ENCODE results near the gene NLRC5. TPM values are rescaled to one million over a fixed set of nuclear protein-coding genes. Genes with fewer than 3 reads are reported as not detected.

The NLRC5 gene
- total RNA-seq, 2 donors from 2014 or later, result 0.64 to 0.97 TPM

GRCh38 chr16:56956756-56957155 is 32.6 kb upstream of the NLRC5 start:
- no peak for DNase-seq
- peak; percentile 39 for TF ChIP-seq CTCF (conservative IDR thresholded peaks at IDR 0.05)
- no peak overlapping the region for H3K9ac ChIP-seq (ENCODE audit: extremely low read depth, low read length, poor library complexity, severe bottlenecking)
- H3K36me3 ChIP-seq (ENCODE audit: control insufficient read depth, insufficient read depth, low read length), result no peaks in the 10 kb centered on the region
- peaks cover 12% of the 10 kb centered on the region for H3K9me3 Mint-ChIP-seq
- H3K4me1 Mint-ChIP-seq, result no peaks in the 10 kb centered on the region
- no peak overlapping the region for H3K27ac ChIP-seq (ENCODE audit: low read depth, low read length)
- H3K4me3 ChIP-seq (ENCODE audit: low read length), result no peak overlapping the region
- no peaks in the 10 kb centered on the region for H3K27me3 Mint-ChIP-seq (ENCODE audit: insufficient read depth)
- no peak overlapping the region for H3K27ac Mint-ChIP-seq
- no peaks in the 10 kb centered on the region for H3K9me3 ChIP-seq (ENCODE audit: control insufficient read depth, low read length)
- H3K4me3 Mint-ChIP-seq, result no peak overlapping the region
- H3K4me1 ChIP-seq (ENCODE audit: control insufficient read depth, insufficient read depth, low read length), result no peaks in the 10 kb centered on the region
- H3K27me3 ChIP-seq (ENCODE audit: control insufficient read depth, insufficient read depth, low read length, poor library complexity, severe bottlenecking), result no peaks in the 10 kb centered on the region
- 73 to 100% methylated on average over 1 to 4 of the region's 4 CpGs for WGBS, 2 experiments (ENCODE audit: insufficient coverage in 1 of 2, insufficient read length in 1 of 2)
- no peaks in the 10 kb centered on the region for H3K36me3 Mint-ChIP-seq (ENCODE audit: low read depth)

- TF ChIP-seq CTCF (conservative IDR thresholded peaks at IDR 0.05), result no peak
Observed at GRCh38 chr16:56960681-56961281, 28.6 kb upstream of the NLRC5 start.

GRCh38 chr16:56961386-56961785 is 28.0 kb upstream of the NLRC5 start:
- H3K27ac ChIP-seq (ENCODE audit: low read depth, low read length), result no peak overlapping the region
- no peaks in the 10 kb centered on the region for H3K36me3 ChIP-seq (ENCODE audit: control insufficient read depth, insufficient read depth, low read length)
- no peaks in the 10 kb centered on the region for H3K9me3 ChIP-seq (ENCODE audit: control insufficient read depth, low read length)
- H3K4me1 ChIP-seq (ENCODE audit: control insufficient read depth, insufficient read depth, low read length), result no peaks in the 10 kb centered on the region
- H3K9me3 Mint-ChIP-seq, result no peaks in the 10 kb centered on the region
- no peaks in the 10 kb centered on the region for H3K36me3 Mint-ChIP-seq (ENCODE audit: low read depth)
- no peak for TF ChIP-seq CTCF (conservative IDR thresholded peaks at IDR 0.05)
- DNase-seq, result no peak
- 91 to 100% methylated on average over 2 to 3 of the region's 3 CpGs for WGBS, 2 experiments (ENCODE audit: insufficient coverage in 1 of 2, insufficient read length in 1 of 2)
- peaks cover 4% of the 10 kb centered on the region for H3K4me1 Mint-ChIP-seq
- no peaks in the 10 kb centered on the region for H3K27me3 Mint-ChIP-seq (ENCODE audit: insufficient read depth)
- H3K4me3 ChIP-seq (ENCODE audit: low read length), result no peak overlapping the region
- H3K27me3 ChIP-seq (ENCODE audit: control insufficient read depth, insufficient read depth, low read length, poor library complexity, severe bottlenecking), result no peaks in the 10 kb centered on the region
- no peak overlapping the region for H3K4me3 Mint-ChIP-seq
- H3K9ac ChIP-seq (ENCODE audit: extremely low read depth, low read length, poor library complexity, severe bottlenecking), result no peak overlapping the region
- H3K27ac Mint-ChIP-seq, result no peak overlapping the region

More at GRCh38 chr16:56960681-56961281, 28.6 kb upstream of the NLRC5 start:
- no peak overlapping the region for H3K27ac ChIP-seq (ENCODE audit: low read depth, low read length)
- H3K27me3 ChIP-seq (ENCODE audit: control insufficient read depth, insufficient read depth, low read length, poor library complexity, severe bottlenecking), result no peaks in the 10 kb centered on the region
- H3K4me1 ChIP-seq (ENCODE audit: control insufficient read depth, insufficient read depth, low read length), result no peaks in the 10 kb centered on the region
- H3K9me3 ChIP-seq (ENCODE audit: control insufficient read depth, low read length), result no peaks in the 10 kb centered on the region
- Mint-ChIP-seq H3K9me3 (peaks cover 5% of the 10 kb centered on the region), H3K27ac (no peak overlapping the region), H3K4me3 (no peak overlapping the region), H3K4me1 (peaks cover 4% of the 10 kb centered on the region), H3K36me3 (ENCODE audit: low read depth) (no peaks in the 10 kb centered on the region), H3K27me3 (ENCODE audit: insufficient read depth) (no peaks in the 10 kb centered on the region)
- H3K36me3 ChIP-seq (ENCODE audit: control insufficient read depth, insufficient read depth, low read length), result no peaks in the 10 kb centered on the region
- no peak overlapping the region for H3K9ac ChIP-seq (ENCODE audit: extremely low read depth, low read length, poor library complexity, severe bottlenecking)
- WGBS, 2 experiments (ENCODE audit: insufficient coverage in 1 of 2, insufficient read length in 1 of 2), result 84 to 87% methylated on average over 10 to 13 of the region's 13 CpGs
- no peak overlapping the region for H3K4me3 ChIP-seq (ENCODE audit: low read length)
- no peak for DNase-seq

Measured in endodermal cell (in vitro differentiated cells).